K562 treated with DMSO at 1 percent for 48 hours (cell line): ENCODE results near the gene C15orf61. TPM values are rescaled to one million over a fixed set of nuclear protein-coding genes. Genes with fewer than 3 reads are reported as not detected.

Source experiments
- total RNA-seq: library from RNA; unstranded; fragments of 300-600 nt; gene quantifications from 2 replicates; pipeline ENCODE4 v1.2.3, GENCODE V29; 2022; ENCODE audit warnings: low replicate concordance; ENCODE audit errors: extremely low read depth

C15orf61 gene
- not detected in 2 replicates for total RNA-seq

DNA sequence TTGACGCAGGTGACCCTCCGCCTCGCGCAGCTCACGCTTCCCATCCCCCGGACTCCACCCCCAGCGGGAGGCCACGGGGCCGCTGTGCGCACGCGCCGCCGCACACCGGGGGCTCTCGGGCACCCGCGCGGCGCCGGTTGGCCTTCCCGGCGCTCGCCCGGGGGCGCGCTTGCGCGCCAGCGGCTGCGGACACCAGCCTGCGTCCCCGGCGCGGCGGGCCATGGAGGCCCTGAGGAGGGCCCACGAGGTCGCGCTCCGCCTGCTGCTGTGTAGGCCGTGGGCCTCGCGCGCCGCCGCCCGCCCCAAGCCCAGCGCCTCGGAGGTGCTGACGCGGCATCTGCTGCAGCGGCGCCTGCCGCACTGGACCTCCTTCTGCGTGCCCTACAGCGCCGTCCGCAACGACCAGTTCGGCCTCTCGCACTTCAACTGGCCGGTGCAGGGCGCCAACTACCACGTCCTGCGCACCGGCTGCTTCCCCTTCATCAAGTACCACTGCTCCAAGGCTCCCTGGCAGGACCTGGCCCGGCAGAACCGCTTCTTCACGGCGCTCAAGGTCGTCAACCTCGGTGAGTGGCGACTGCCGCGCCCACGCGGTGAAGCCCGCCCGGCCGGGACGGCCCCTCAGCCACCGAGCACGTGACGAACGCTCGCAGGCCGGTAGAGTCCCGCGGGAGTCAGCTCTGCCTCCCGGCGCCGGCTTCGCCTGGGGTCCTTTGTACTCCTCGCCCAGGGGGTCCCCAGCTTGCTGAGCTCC is at the start of gene C15orf61:
C15orf61 (plus strand) TSS at position 103 of the 754 bp plus-strand sequence; CDS start at position 221, 118 bp downstream.

DNA sequence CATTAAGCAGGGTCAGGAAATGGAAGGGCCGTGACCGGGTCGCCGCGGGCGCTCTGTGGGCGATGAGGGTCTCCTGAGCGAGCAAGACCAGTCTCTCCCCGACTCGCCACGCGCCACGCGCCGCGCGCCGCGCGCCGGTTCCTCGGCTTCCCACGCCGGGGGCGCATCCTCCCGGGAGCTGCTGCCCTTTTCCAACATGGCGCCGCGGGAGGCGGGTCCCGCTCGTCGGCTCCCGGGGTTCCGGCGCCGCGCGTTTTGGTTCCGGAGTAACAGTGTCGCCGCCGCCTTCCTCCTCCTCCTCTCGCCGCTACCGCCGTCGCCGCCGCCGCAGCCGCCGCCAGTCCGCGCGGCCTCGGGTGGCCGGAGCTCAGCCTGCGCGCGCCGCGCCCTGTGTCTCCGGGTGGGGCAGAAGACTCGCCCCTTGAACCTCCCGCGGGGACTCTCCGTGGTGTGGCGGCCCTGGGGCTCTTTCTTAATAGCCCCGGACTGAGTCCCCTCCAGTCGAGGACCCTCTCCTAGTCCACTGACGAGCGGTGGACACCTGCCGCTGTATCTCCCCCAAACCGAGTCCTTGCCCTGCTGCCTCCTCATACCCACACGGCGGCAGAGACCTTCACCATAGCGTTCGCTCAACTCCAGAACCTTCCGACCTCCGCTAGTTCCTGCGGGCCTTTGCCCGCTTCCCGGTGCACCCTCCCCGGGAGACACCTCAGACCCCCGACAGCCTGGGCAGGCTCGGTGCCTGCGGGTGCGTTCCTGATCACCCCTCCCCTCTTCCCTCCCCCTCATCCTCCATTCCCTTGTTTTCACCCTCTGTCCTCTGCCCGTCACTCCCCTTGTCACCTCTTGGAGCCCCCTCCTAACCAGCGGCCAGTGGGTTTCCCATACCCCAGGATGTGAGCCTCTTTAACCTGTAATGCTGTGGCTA is 21.8 kb downstream of the C15orf61 start, which contains the start of gene MAP2K5:
MAP2K5 (plus strand) TSS at position 284 of the 928 bp plus-strand sequence; CDS start at position 917, 633 bp downstream.

Other genes starting within 250 kb of the C15orf61 start
- gene MAP2K5, start 21.6 kb downstream of the C15orf61 start, total RNA-seq, result not detected in 2 replicates